Measurements from ENCODE around the gene KAZN. TPM values are rescaled to one million over a fixed set of nuclear protein-coding genes. Genes with fewer than 3 reads are reported as not detected.

Gene KAZN
- total RNA-seq, 1 experiment from 2014 or later = 1.6 TPM

GRCh38 chr1:15057834-15058233 is 459.3 kb downstream of the KAZN start:
- DNase-seq (ENCODE audit: low spot score) = no peak

GRCh38 chr1:15058261-15058660 is 459.8 kb downstream of the KAZN start:
- DNase-seq (ENCODE audit: low spot score) = no peak

GRCh38 chr1:15060104-15060503 is 461.6 kb downstream of the KAZN start:
- no peak for DNase-seq (ENCODE audit: low spot score)

- DNase-seq (ENCODE audit: low spot score) = no peak
These were observed 464.1 kb downstream of the KAZN start for GRCh38 chr1:15062479-15063099.

- DNase-seq (ENCODE audit: low spot score) = no peak
These were observed 464.9 kb downstream of the KAZN start for GRCh38 chr1:15063346-15063745.

- DNase-seq (ENCODE audit: low spot score) = no peak
These were observed 465.3 kb downstream of the KAZN start for GRCh38 chr1:15063783-15064182.

- DNase-seq (ENCODE audit: low spot score) = no peak
These were observed 465.9 kb downstream of the KAZN start for GRCh38 chr1:15064217-15064929.

- no peak for DNase-seq (ENCODE audit: low spot score)
These were observed 466.8 kb downstream of the KAZN start for GRCh38 chr1:15065291-15065690.

- DNase-seq (ENCODE audit: low spot score) = no peak
These were observed 467.3 kb downstream of the KAZN start for GRCh38 chr1:15065736-15066135.

GRCh38 chr1:15066191-15066590 is 467.7 kb downstream of the KAZN start:
- no peak for DNase-seq (ENCODE audit: low spot score)

GRCh38 chr1:15067148-15067547 is 468.7 kb downstream of the KAZN start:
- DNase-seq (ENCODE audit: low spot score) = no peak

- no peak for DNase-seq (ENCODE audit: low spot score)
These were observed 469.7 kb downstream of the KAZN start for GRCh38 chr1:15068152-15068551.

- no peak for DNase-seq (ENCODE audit: low spot score)
These were observed 470.5 kb downstream of the KAZN start for GRCh38 chr1:15068997-15069396.

GRCh38 chr1:15070145-15070748 is 471.8 kb downstream of the KAZN start:
- no peak for DNase-seq (ENCODE audit: low spot score)

- DNase-seq (ENCODE audit: low spot score) = no peak
These were observed 473.5 kb downstream of the KAZN start for GRCh38 chr1:15071936-15072335.

- no peak for DNase-seq (ENCODE audit: low spot score)
These were observed 475.4 kb downstream of the KAZN start for GRCh38 chr1:15073799-15074308.

GRCh38 chr1:15075175-15075574 is 476.7 kb downstream of the KAZN start:
- no peak for DNase-seq (ENCODE audit: low spot score)

GRCh38 chr1:15075817-15076216 is 477.3 kb downstream of the KAZN start:
- no peak for DNase-seq (ENCODE audit: low spot score)

- DNase-seq (ENCODE audit: low spot score) = no peak
These were observed 478.3 kb downstream of the KAZN start for GRCh38 chr1:15076807-15077206.

- no peak for DNase-seq (ENCODE audit: low spot score)
These were observed 478.9 kb downstream of the KAZN start for GRCh38 chr1:15077384-15077783.

GRCh38 chr1:15080328-15081007 is 482.0 kb downstream of the KAZN start:
- no peak for DNase-seq (ENCODE audit: low spot score)

GRCh38 chr1:15081102-15081501 is 482.6 kb downstream of the KAZN start:
- DNase-seq (ENCODE audit: low spot score) = no peak

Data from H4 (cell line).